GM12873 (cell line): ENCODE data around the gene LHX2.

Source experiments
- TF ChIP-seq, protein P1 (sequence below): IDR thresholded peaks from 2 replicates; pipeline ENCODE4 v1.5.1; 2012; ENCODE audit warnings: low read depth, mild to moderate bottlenecking, moderate library complexity, low read length, control low read depth; ENCODE audit not compliant: insufficient read depth; ENCODE audit errors: missing control alignments

The LHX2 gene

DNA sequence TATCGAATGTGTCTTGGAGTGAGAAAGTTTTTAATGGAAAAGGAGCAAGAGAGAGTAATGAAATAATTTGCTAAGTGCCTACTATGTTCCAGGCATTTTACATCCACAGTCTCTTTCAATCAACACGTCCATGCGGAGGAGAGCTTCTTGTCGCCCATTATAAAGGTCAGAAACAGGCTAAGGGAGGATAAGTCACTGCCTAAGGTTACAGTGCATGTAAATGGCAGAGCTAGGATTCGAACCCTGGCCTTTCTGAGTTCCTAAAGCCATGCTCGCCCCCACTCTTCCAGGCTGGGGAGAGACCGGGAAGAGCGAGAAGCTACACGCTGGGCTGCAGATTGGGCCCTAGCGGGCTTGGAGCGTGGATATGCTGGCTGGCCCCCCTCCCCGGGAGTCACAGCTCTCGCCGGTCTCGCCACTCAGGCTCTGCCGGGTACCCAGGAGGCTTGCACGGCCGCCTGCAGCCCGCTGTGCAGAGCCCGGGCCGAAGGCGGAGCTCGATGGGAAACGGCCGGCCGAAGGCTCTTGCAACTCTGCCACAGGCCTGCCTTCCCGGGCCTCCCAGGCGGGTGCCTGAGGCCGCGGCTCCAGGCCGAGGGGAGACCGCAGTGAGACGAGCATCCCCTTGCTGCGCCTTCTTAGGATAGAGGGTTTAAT is 775 bp upstream of the LHX2 start:
- TF ChIP-seq, protein P1, sequence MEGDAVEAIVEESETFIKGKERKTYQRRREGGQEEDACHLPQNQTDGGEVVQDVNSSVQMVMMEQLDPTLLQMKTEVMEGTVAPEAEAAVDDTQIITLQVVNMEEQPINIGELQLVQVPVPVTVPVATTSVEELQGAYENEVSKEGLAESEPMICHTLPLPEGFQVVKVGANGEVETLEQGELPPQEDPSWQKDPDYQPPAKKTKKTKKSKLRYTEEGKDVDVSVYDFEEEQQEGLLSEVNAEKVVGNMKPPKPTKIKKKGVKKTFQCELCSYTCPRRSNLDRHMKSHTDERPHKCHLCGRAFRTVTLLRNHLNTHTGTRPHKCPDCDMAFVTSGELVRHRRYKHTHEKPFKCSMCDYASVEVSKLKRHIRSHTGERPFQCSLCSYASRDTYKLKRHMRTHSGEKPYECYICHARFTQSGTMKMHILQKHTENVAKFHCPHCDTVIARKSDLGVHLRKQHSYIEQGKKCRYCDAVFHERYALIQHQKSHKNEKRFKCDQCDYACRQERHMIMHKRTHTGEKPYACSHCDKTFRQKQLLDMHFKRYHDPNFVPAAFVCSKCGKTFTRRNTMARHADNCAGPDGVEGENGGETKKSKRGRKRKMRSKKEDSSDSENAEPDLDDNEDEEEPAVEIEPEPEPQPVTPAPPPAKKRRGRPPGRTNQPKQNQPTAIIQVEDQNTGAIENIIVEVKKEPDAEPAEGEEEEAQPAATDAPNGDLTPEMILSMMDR = no peak

DNA sequence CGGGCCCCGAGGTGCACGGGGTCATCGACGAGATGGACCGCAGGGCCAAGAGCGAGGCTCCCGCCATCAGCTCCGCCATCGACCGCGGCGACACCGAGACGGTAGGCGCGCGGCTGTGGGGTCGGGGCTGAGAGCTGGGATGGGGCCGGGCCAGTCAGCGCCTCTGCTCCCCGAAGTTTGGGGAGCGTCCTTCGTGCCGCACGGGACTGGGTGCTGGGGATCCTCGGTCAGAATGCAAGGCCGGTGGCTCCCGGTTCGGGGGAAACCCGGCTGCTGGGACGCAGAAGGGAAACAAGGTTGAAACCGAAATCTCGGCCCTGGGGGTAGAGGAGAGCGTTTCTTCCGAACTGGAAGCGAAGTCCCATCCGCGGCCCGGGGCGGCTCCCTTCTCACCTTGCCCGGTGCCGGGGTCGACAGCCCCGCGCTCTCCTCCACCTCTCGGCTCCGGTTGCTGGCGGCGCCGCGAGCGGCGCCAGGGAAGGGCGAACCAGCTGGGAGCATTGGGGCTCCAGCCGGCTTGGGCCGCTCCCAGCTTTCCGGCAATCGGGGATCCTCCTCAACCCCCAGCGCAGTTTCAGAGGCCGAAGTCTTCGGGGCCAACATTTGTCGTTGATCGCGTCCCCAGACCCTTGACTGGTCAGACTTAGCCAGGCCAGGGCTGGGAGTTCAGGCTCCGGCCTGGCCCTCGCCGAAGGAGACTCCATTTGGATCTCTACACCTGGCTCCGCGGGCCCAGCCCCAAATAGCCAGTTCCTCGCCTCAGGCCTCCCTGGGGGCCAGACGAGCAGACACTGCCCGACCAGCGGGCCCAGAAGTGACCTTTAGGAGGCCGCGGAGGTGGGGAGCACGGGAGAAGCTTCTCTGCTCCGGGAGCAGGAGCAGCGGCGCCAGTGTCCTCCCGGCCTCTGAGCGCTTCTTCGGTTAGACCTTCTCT is 1.1 kb downstream of the LHX2 start:
- TF ChIP-seq, protein P1 = no peak

DNA sequence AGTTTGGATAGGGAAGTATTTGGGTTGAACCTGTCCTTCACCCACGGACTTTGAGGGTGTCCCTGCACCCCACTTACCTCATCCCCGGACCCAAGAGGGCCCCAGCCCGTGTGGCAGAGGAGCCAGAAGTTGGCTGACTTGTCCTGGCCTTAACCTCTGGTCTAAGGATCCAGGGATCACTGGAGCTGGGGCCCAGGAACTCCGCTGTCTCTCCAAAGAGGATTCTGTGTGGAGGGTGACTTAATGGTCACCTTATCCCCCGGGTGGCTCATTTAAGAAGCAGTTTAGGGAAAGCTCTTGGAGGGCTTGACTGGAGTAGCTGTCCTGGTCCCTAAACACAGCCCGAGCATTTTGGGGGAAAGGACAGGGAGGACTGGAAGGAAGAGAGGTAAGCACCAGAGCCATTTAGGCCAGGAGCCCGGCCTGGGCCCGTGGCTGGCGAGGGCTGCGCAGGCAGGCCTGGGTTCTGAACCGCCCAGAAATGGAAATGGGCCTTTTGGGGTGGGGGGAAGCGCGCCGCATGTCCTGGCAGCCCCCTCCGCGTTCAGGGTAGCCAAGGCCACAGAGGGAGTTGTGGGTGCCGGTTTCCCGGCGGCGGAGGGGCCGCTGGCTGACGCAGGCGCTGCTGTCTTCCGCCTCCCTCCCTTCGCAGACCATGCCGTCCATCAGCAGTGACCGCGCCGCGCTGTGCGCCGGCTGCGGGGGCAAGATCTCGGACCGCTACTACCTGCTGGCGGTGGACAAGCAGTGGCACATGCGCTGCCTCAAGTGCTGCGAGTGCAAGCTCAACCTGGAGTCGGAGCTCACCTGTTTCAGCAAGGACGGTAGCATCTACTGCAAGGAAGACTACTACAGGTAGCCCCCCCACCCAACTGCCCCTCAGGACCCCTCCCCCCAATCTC is 2.0 kb downstream of the LHX2 start:
- TF ChIP-seq, protein P1 = no peak

DNA sequence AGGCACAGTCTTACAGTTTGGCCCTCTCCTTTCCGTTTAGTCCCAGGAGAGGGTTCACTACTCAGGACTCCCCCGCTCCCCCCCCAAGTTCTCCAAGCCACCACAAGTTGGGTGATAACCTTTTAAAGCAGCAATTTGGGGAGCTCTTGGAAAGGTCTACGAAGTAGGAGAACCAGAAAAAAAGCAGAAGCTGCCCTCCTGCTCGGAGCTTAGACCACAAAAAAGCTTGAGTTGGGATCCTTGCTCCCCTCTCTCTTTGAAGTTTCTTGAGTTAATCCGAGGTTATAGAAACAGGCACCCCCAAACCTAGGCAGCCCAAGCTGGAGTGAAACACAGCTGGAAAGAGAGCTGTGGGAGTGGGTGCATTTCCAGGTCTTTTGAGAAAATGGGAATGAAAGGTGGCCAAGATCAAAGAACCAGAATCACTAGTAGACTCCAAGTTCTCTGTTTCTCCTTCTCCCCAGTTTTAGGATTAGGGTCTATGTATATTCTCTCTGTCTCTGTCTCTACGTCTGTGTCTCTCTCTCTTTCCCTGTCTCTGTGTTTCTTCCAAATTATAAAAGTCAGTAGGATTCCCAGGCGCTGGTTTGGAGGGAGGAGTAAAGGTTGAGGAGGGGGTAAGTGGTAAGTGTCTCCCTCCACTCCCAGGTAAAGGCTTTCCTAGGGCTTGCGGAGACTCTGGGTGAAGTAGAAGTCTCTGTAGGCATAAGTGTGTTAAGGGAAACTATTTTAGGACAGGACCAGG is 2.8 kb downstream of the LHX2 start:
- TF ChIP-seq, protein P1 = no peak

DNA sequence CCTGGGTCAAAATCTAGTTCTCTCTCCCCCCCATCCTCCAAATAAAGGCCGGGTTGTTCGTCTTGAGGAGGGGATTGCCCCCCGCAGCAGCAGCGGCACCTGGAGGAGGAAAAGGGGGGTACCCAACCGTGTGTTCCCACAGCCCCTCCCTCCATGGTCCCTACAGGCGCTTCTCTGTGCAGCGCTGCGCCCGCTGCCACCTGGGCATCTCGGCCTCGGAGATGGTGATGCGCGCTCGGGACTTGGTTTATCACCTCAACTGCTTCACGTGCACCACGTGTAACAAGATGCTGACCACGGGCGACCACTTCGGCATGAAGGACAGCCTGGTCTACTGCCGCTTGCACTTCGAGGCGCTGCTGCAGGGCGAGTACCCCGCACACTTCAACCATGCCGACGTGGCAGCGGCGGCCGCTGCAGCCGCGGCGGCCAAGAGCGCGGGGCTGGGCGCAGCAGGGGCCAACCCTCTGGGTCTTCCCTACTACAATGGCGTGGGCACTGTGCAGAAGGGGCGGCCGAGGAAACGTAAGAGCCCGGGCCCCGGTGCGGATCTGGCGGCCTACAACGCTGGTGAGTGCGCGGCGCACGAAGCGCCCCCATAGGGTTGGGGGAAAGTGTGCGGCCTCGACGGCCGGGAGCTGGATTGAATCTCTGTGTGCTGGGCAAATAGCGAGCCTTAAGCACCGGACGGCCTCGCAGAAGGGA is 3.5 kb downstream of the LHX2 start:
- TF ChIP-seq, protein P1 = peak; percentile 10

DNA sequence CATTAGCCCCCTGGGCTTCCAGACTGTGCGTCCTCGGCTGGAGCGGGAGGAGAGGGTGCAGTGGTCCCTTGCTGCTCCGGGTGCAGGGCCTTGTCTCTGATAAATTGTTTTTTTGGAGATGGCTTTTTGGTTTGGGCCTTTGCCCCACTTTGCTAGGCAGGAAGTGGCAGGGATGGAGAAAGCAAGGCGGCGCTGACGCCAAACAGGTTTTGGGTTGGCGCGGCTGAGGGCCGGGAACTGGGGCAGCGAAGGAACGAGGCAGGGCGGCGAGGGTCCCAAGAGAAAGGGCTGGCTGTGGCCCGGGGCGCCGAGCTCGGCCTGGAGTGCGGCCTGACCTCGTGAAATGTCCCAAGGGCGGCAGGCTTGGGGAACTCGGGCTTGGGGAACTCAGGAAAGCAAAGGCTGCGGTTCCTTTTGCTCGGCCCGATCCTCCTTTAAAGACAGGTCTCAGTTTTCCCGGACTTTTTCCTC is 4.1 kb downstream of the LHX2 start:
- TF ChIP-seq, protein P1 = no peak
